ENCODE data around the gene RAPGEF2. TPM values are rescaled to one million over a fixed set of nuclear protein-coding genes. Genes with fewer than 3 reads are reported as not detected.
"Not testable (repeated sequence)": the region's sequence is repeated elsewhere in the genome, so short reads cannot be mapped to it uniquely, and the experiment has no call there.

RAPGEF2 gene
- total RNA-seq, 1 experiment from 2014 or later: 17.6 TPM

- ChIA-PET CTCF (no interaction called here), POLR2A (no interaction called here)
- no peak overlapping the region for H3K4me3 ChIP-seq (ENCODE audit: low read depth in 2 of 2, low read length in 2 of 2)
- no peaks in the 10 kb centered on the region for H3K4me1 ChIP-seq (ENCODE audit: control insufficient read depth, insufficient read depth, low read length)
- TF ChIP-seq CTCF (IDR thresholded peaks at IDR 0.05): no peak
- no peak for TF ChIP-seq POLR2AphosphoS5 (IDR thresholded peaks at IDR 0.05; ENCODE audit: low read depth, low read length)
- TF ChIP-seq SIN3A (IDR thresholded peaks at IDR 0.05; ENCODE audit: borderline replicate concordance, insufficient read depth, low read depth, low read length): no peak
- TF ChIP-seq REST (IDR thresholded peaks at IDR 0.05; ENCODE audit: insufficient read depth in 1 of 2, low read depth in 2 of 2, low read length in 1 of 2): no peak
- no peak for TF ChIP-seq TCF7L2 (IDR thresholded peaks at IDR 0.05; ENCODE audit: low read depth, low read length)
- no peaks in the 10 kb centered on the region for H3K9me3 ChIP-seq (ENCODE audit: control insufficient read depth, insufficient read depth, low read depth, low read length)
- no peak for DNase-seq (ENCODE audit: low read depth, low spot score)
- in situ Hi-C loops (cut with HindIII; ENCODE audit: low pct_unique_long_range_greater_than_20kb, low sequenced_read_pairs) (no loop called here), intact Hi-C loops (cut with micrococcal nuclease; ENCODE audit: unreplicated experiment) (no loop called here)
- H3K27ac ChIP-seq (ENCODE audit: low read length): no peak overlapping the region
- no TSS peak for BruUV-seq (replicated peaks)
- no peaks in the 10 kb centered on the region for H3K27me3 ChIP-seq (ENCODE audit: control insufficient read depth, insufficient read depth, low read length)
- no peak for ATAC-seq
- no peaks in the 10 kb centered on the region for H3K36me3 ChIP-seq (ENCODE audit: control insufficient read depth, insufficient read depth, low read length)
These were observed 57.4 kb downstream of the RAPGEF2 start for GRCh38 chr4:159160242-159160641.

GRCh38 chr4:159161436-159161835, 58.6 kb downstream of the RAPGEF2 start:
- H3K27ac ChIP-seq (ENCODE audit: low read length); H3K27me3 ChIP-seq (ENCODE audit: control insufficient read depth, insufficient read depth, low read length); H3K9me3 ChIP-seq (ENCODE audit: control insufficient read depth, insufficient read depth, low read depth, low read length); intact Hi-C loops (cut with micrococcal nuclease; ENCODE audit: unreplicated experiment); BruUV-seq (replicated peaks); H3K4me3 ChIP-seq (ENCODE audit: low read depth in 2 of 2, low read length in 2 of 2); ATAC-seq; H3K4me1 ChIP-seq (ENCODE audit: control insufficient read depth, insufficient read depth, low read length); DNase-seq (ENCODE audit: low read depth, low spot score); CTCF ChIA-PET; H3K36me3 ChIP-seq (ENCODE audit: control insufficient read depth, insufficient read depth, low read length); in situ Hi-C loops (cut with HindIII; ENCODE audit: low pct_unique_long_range_greater_than_20kb, low sequenced_read_pairs): not testable (repeated sequence)
- POLR2A ChIA-PET: interaction anchor here (0.7 kb wide), 1 partner anchor 244 kb away, joined by 3 read pairs; no protein-coding TSS in a partner anchor

GRCh38 chr4:159162576-159162975, 59.7 kb downstream of the RAPGEF2 start:
- in situ Hi-C loops (cut with HindIII; ENCODE audit: low pct_unique_long_range_greater_than_20kb, low sequenced_read_pairs) (no loop called here), intact Hi-C loops (cut with micrococcal nuclease; ENCODE audit: unreplicated experiment) (no loop called here)
- no TSS peak for BruUV-seq (replicated peaks)
- Histone ChIP-seq H3K9me3 (ENCODE audit: control insufficient read depth, insufficient read depth, low read depth, low read length) (no peaks in the 10 kb centered on the region), H3K4me3 (ENCODE audit: low read depth in 2 of 2, low read length in 2 of 2) (no peak overlapping the region), H3K4me1 (ENCODE audit: control insufficient read depth, insufficient read depth, low read length) (no peaks in the 10 kb centered on the region), H3K36me3 (ENCODE audit: control insufficient read depth, insufficient read depth, low read length) (no peaks in the 10 kb centered on the region), H3K27ac (ENCODE audit: low read length) (no peak overlapping the region), H3K27me3 (ENCODE audit: control insufficient read depth, insufficient read depth, low read length) (no peaks in the 10 kb centered on the region)
- no peak for TF ChIP-seq SIN3A (IDR thresholded peaks at IDR 0.05; ENCODE audit: borderline replicate concordance, insufficient read depth, low read depth, low read length)
- no peak for TF ChIP-seq TCF7L2 (IDR thresholded peaks at IDR 0.05; ENCODE audit: low read depth, low read length)
- TF ChIP-seq REST (IDR thresholded peaks at IDR 0.05; ENCODE audit: insufficient read depth in 1 of 2, low read depth in 2 of 2, low read length in 1 of 2): no peak
- no peak for TF ChIP-seq CTCF (IDR thresholded peaks at IDR 0.05)
- no peak for TF ChIP-seq POLR2AphosphoS5 (IDR thresholded peaks at IDR 0.05; ENCODE audit: low read depth, low read length)
- no peak for ATAC-seq
- no peak for DNase-seq (ENCODE audit: low read depth, low spot score)
- CTCF ChIA-PET: no interaction called here
- POLR2A ChIA-PET: interaction anchor here (0.5 kb wide), 1 partner anchor 201 kb away, joined by 5 read pairs; no protein-coding TSS in a partner anchor

All from Panc1 (cell line).